T-cell (primary cell): ENCODE results near the gene MICU1. TPM values are rescaled to one million over a fixed set of nuclear protein-coding genes. Genes with fewer than 3 reads are reported as not detected.

Source experiments
- ATAC-seq, 4 experiments: fragments of 200-7000 bp in 3 of 4; fragments of 150-1000 bp in 1 of 4; cut with Tn5 transposase; replicated peaks in 1 of 4; 1 replicate in 3 of 4; 2 replicates in 1 of 4; pipeline ENCODE4 v1.10.0; 2021; ENCODE audit warnings: moderate library complexity in 3 of 4, mild to moderate bottlenecking in 2 of 4, moderate number of reproducible peaks in 1 of 4
- CTCF ChIA-PET, 2 donors: fragments of 300-600 bp; sonication (Branson Sonifier 250); formaldehyde crosslinking; loops; one replicate each; lab custom pipeline; 2022; ENCODE audit warnings: antibody characterized with exemption in 2 of 2; lab: Charles Lee
- POLR2A ChIA-PET, 2 donors: fragments of 300-600 bp; sonication (Branson Sonifier 250); formaldehyde crosslinking; loops; one replicate each; lab custom pipeline; 2022; ENCODE audit warnings: antibody characterized with exemption in 2 of 2; lab: Charles Lee
- DNase-seq, 35 experiments: peaks; one replicate each; pipeline versions ENCODE4 v3.0.0 to v3.0.0-alpha.2; 2013 to 2023
- H3K27ac ChIP-seq: one replicate; pipeline ENCODE4 v1.5.1; 2013; ENCODE audit warnings: low read length
- H3K27me3 ChIP-seq, 2 experiments: replicated peaks in 1 of 2; 1 replicate in 1 of 2; 2 replicates in 1 of 2; pipeline versions ENCODE4 v1.6.1 to v1.7.0; 2013; ENCODE audit warnings: low read length in 1 of 2, mixed read lengths in 1 of 2; ENCODE audit not compliant: control insufficient read depth in 2 of 2, insufficient read depth in 2 of 2; ENCODE audit errors: extremely low read depth in 1 of 2
- H3K36me3 ChIP-seq, 2 donors: 1 replicate in 1 of 2; 2 replicates in 1 of 2; pipeline versions ENCODE4 v1.6.1 to v1.7.0; 2013; ENCODE audit warnings: low read length in 1 of 2; ENCODE audit not compliant: control insufficient read depth in 2 of 2, insufficient read depth in 1 of 2; ENCODE audit errors: extremely low read depth in 1 of 2
- H3K4me1 ChIP-seq, 2 experiments: 1 replicate in 1 of 2; 2 replicates in 1 of 2; pipeline versions ENCODE4 v1.6.1 to v1.7.0; 2013; ENCODE audit warnings: low read length in 2 of 2, mixed read lengths in 1 of 2; ENCODE audit not compliant: insufficient read depth in 2 of 2, control insufficient read depth in 1 of 2; ENCODE audit errors: extremely low read depth in 1 of 2
- H3K4me3 ChIP-seq, 2 donors: 1 replicate in 1 of 2; 2 replicates in 1 of 2; pipeline versions ENCODE4 v1.5.1 to v1.7.0; 2013; ENCODE audit warnings: mild to moderate bottlenecking in 2 of 2, low read length in 1 of 2, moderate library complexity in 1 of 2; ENCODE audit not compliant: control insufficient read depth in 1 of 2; ENCODE audit errors: extremely low read depth in 1 of 2
- H3K9me3 ChIP-seq: 2 replicates; pipeline ENCODE4 v1.7.0; 2013
- H3K27ac Mint-ChIP-seq, 2 donors: one replicate each; pipeline ENCODE4 v1.8.0; 2020 to 2021; ENCODE audit warnings: mild to moderate bottlenecking in 2 of 2, mixed read lengths in 2 of 2
- H3K27me3 Mint-ChIP-seq, 2 donors: one replicate each; pipeline ENCODE4 v1.8.0; 2021 to 2022; ENCODE audit warnings: mixed read lengths in 2 of 2
- H3K36me3 Mint-ChIP-seq: one replicate; pipeline ENCODE4 v1.8.0; 2021; ENCODE audit warnings: mixed read lengths
- H3K4me1 Mint-ChIP-seq, 3 donors: one replicate each; pipeline ENCODE4 v1.8.0; 2020 to 2022; ENCODE audit warnings: mixed read lengths in 3 of 3, mild to moderate bottlenecking in 1 of 3
- H3K4me3 Mint-ChIP-seq, 3 donors: one replicate each; pipeline ENCODE4 v1.8.0; 2020 to 2022; ENCODE audit warnings: mild to moderate bottlenecking in 3 of 3, mixed read lengths in 3 of 3, moderate library complexity in 3 of 3
- H3K9me3 Mint-ChIP-seq, 3 donors: one replicate each; pipeline ENCODE4 v1.8.0; 2020 to 2022; ENCODE audit warnings: mixed read lengths in 3 of 3
- WGBS: methylation state at CpG from one replicate; pipeline ENCODE4 v1.1.5; 2013; ENCODE audit warnings: missing lambda C conversion rate; ENCODE audit not compliant: insufficient coverage; 5-methylcytosine and 5-hydroxymethylcytosine counted together
- total RNA-seq, 35 experiments: library from RNA in 6 of 35; stranded (reverse) in 6 of 35; fragments of 120-200 nt in 1 of 35; gene quantifications; one replicate each; pipeline versions ENCODE4 v1.2.1 to v1.2.4 and lab custom pipeline; 2013 to 2026

The MICU1 gene
- total RNA-seq, 5 donors from 2014 or later (not counting 1 experiment from before 2014, with no cell fraction given) = 16.9 to 23.3 (median 19.9) TPM

- ChIA-PET CTCF (no interaction called here), POLR2A (interaction anchor here in 1 of 2 donors (0.6 kb wide), 1 partner anchor 18 kb away, joined by 4 read pairs; no protein-coding TSS in a partner anchor)
- Histone ChIP-seq H3K4me3 (no peak overlapping the region), H3K27me3 (no peaks in the 10 kb centered on the region), H3K27ac (no peak overlapping the region), H3K36me3 (no peaks in the 10 kb centered on the region), H3K4me1 (no peaks in the 10 kb centered on the region), H3K9me3 (no peaks in the 10 kb centered on the region)
- Mint-ChIP-seq H3K27ac (no peak overlapping the region), H3K9me3 (no peaks in the 10 kb centered on the region), H3K4me3 (no peak overlapping the region), H3K4me1 (no peaks in the 10 kb centered on the region), H3K27me3 (no peaks in the 10 kb centered on the region), H3K36me3 (no peaks in the 10 kb centered on the region)
- ATAC-seq (no peak), DNase-seq (no peak)
- no CpG with 5 or more reads among the region's 1 CpG for WGBS
These were observed 35.6 kb upstream of the MICU1 start for GRCh38 chr10:72661431-72661830.

GRCh38 chr10:72660220-72660619 lies 34.3 kb upstream of the MICU1 start:
- Mint-ChIP-seq H3K4me1 (no peaks in the 10 kb centered on the region), H3K27ac (no peak overlapping the region), H3K4me3 (no peak overlapping the region), H3K36me3 (no peaks in the 10 kb centered on the region), H3K27me3 (no peaks in the 10 kb centered on the region), H3K9me3 (no peaks in the 10 kb centered on the region)
- Histone ChIP-seq H3K36me3 (no peaks in the 10 kb centered on the region), H3K9me3 (no peaks in the 10 kb centered on the region), H3K4me3 (no peak overlapping the region), H3K4me1 (no peaks in the 10 kb centered on the region), H3K27me3 (no peaks in the 10 kb centered on the region), H3K27ac (no peak overlapping the region)
- ATAC-seq (no peak), DNase-seq (no peak)
- POLR2A ChIA-PET = no interaction called here
- CTCF ChIA-PET = interaction anchor here in 1 of 2 donors (0.6 kb wide), 1 partner anchor 154 kb away, joined by 3 read pairs; no protein-coding TSS in a partner anchor

- no peak for DNase-seq
- no peaks in the 10 kb centered on the region for H3K9me3 ChIP-seq
- Mint-ChIP-seq H3K4me3 (no peak overlapping the region), H3K4me1 (no peaks in the 10 kb centered on the region), H3K36me3 (no peaks in the 10 kb centered on the region), H3K27me3 (no peaks in the 10 kb centered on the region), H3K9me3 (no peaks in the 10 kb centered on the region), H3K27ac (no peak overlapping the region)
- no peak for ATAC-seq
- POLR2A ChIA-PET = no interaction called here
- H3K4me3 ChIP-seq = no peak overlapping the region
- H3K27ac ChIP-seq = no peak overlapping the region
- H3K4me1 ChIP-seq = no peaks in the 10 kb centered on the region
- WGBS = 100% methylated on average over 2 of the region's 8 CpGs
- no peaks in the 10 kb centered on the region for H3K27me3 ChIP-seq
- CTCF ChIA-PET = interaction anchor here in 1 of 2 donors (0.6 kb wide), 1 partner anchor 155 kb away, joined by 3 read pairs; no protein-coding TSS in a partner anchor
- H3K36me3 ChIP-seq = no peaks in the 10 kb centered on the region
These were observed 33.8 kb upstream of the MICU1 start for GRCh38 chr10:72659694-72660093.

GRCh38 chr10:72658696-72659400 lies 33.0 kb upstream of the MICU1 start:
- CTCF ChIA-PET = no interaction called here
- H3K27ac Mint-ChIP-seq = no peak overlapping the region
- 88% methylated on average over 1 of the region's 5 CpGs for WGBS

GRCh38 chr10:72654720-72655119 lies 28.8 kb upstream of the MICU1 start:
- H3K4me1 Mint-ChIP-seq = no peaks in the 10 kb centered on the region
- H3K27me3 Mint-ChIP-seq = no peaks in the 10 kb centered on the region
- Histone ChIP-seq H3K9me3 (no peaks in the 10 kb centered on the region), H3K27me3 (no peaks in the 10 kb centered on the region), H3K36me3 (no peaks in the 10 kb centered on the region), H3K27ac (no peak overlapping the region), H3K4me1 (no peaks in the 10 kb centered on the region), H3K4me3 (no peak overlapping the region)
- CTCF ChIA-PET = no interaction called here
- H3K9me3 Mint-ChIP-seq = no peaks in the 10 kb centered on the region
- no peak for ATAC-seq
- no peak for DNase-seq
- POLR2A ChIA-PET = interaction anchor here in 1 of 2 donors (0.6 kb wide), 1 partner anchor 459 kb away, joined by 7 read pairs; no protein-coding TSS in a partner anchor
- H3K36me3 Mint-ChIP-seq = no peaks in the 10 kb centered on the region
- no peak overlapping the region for H3K27ac Mint-ChIP-seq
- no peak overlapping the region for H3K4me3 Mint-ChIP-seq
- WGBS = no CpG with 5 or more reads among the region's 3 CpGs

More at GRCh38 chr10:72658696-72659400, 33.0 kb upstream of the MICU1 start:
- Histone ChIP-seq H3K9me3 (no peaks in the 10 kb centered on the region), H3K36me3 (no peaks in the 10 kb centered on the region), H3K27me3 (no peaks in the 10 kb centered on the region), H3K4me1 (no peaks in the 10 kb centered on the region), H3K4me3 (no peak overlapping the region), H3K27ac (no peak overlapping the region)
- no peaks in the 10 kb centered on the region for H3K27me3 Mint-ChIP-seq
- H3K36me3 Mint-ChIP-seq = no peaks in the 10 kb centered on the region
- POLR2A ChIA-PET = interaction anchor here in 1 of 2 donors (0.6 kb wide), 1 partner anchor 44 kb away, joined by 3 read pairs; no protein-coding TSS in a partner anchor
- no peaks in the 10 kb centered on the region for H3K9me3 Mint-ChIP-seq
- H3K4me1 Mint-ChIP-seq = no peaks in the 10 kb centered on the region
- H3K4me3 Mint-ChIP-seq = no peak overlapping the region
- ATAC-seq (no peak), DNase-seq (no peak)

GRCh38 chr10:72653383-72654096 lies 27.7 kb upstream of the MICU1 start:
- H3K27ac ChIP-seq = no peak overlapping the region
- no peak for ATAC-seq
- no peaks in the 10 kb centered on the region for H3K9me3 ChIP-seq
- Mint-ChIP-seq H3K27me3 (no peaks in the 10 kb centered on the region), H3K4me3 (no peak overlapping the region), H3K4me1 (no peaks in the 10 kb centered on the region), H3K9me3 (no peaks in the 10 kb centered on the region), H3K36me3 (no peaks in the 10 kb centered on the region), H3K27ac (no peak overlapping the region)
- no peaks in the 10 kb centered on the region for H3K4me1 ChIP-seq
- WGBS = 57% methylated on average over 3 of the region's 6 CpGs
- POLR2A ChIA-PET = no interaction called here
- DNase-seq = no peak
- no peaks in the 10 kb centered on the region for H3K27me3 ChIP-seq
- H3K36me3 ChIP-seq = no peaks in the 10 kb centered on the region
- CTCF ChIA-PET = interaction anchor here in 1 of 2 donors (0.6 kb wide), 1 partner anchor 11 kb away, joined by 4 read pairs; no protein-coding TSS in a partner anchor
- no peak overlapping the region for H3K4me3 ChIP-seq
